B cell (primary cell): ENCODE measurements around the gene CABS1. TPM values are rescaled to one million over a fixed set of nuclear protein-coding genes. Genes with fewer than 3 reads are reported as not detected.

Source experiments
- ATAC-seq: fragments of 200-7000 bp; cut with Tn5 transposase; one replicate; pipeline ENCODE4 v1.10.0; 2021; ENCODE audit warnings: low read depth, mild to moderate bottlenecking, moderate number of reproducible peaks, moderate library complexity
- CTCF ChIA-PET: fragments of 350-600 bp; sonication (Branson Sonifier 250); formaldehyde crosslinking; loops from one replicate; lab custom pipeline; 2021; ENCODE audit warnings: antibody characterized with exemption, inconsistent platforms; lab: Charles Lee
- POLR2A ChIA-PET: fragments of 350-600 bp; sonication (Branson Sonifier 250); formaldehyde crosslinking; loops from one replicate; lab custom pipeline; 2021; ENCODE audit warnings: antibody characterized with exemption; lab: Charles Lee
- DNase-seq: peaks from one replicate; pipeline ENCODE4 v3.0.0; 2013
- H2AFZ ChIP-seq: 2 replicates; pipeline ENCODE4 v1.6.1; 2012; ENCODE audit warnings: mild to moderate bottlenecking, low read depth, low read length; ENCODE audit not compliant: insufficient read depth, poor library complexity, severe bottlenecking
- H3K27ac ChIP-seq, 2 donors: 1 replicate in 1 of 2; 2 replicates in 1 of 2; pipeline ENCODE4 v1.5.1; 2012 to 2013; ENCODE audit warnings: low read length in 2 of 2, mild to moderate bottlenecking in 2 of 2, moderate library complexity in 1 of 2
- H3K27me3 ChIP-seq, 4 experiments: fragments of 200-600 bp in 1 of 4; sonication (generic) in 1 of 4; replicated peaks in 1 of 4; 1 replicate in 2 of 4; 2 replicates in 2 of 4; pipeline versions ENCODE4 v1.6.1 to v1.7.0; 2013 to 2016; ENCODE audit warnings: low read length in 3 of 4, mild to moderate bottlenecking in 2 of 4, mixed read lengths in 1 of 4, moderate library complexity in 1 of 4; ENCODE audit not compliant: insufficient read depth in 4 of 4, control insufficient read depth in 3 of 4; ENCODE audit errors: control extremely low read depth in 1 of 4
- H3K36me3 ChIP-seq, 2 experiments: replicated peaks in 1 of 2; 1 replicate in 1 of 2; 2 replicates in 1 of 2; pipeline versions ENCODE4 v1.6.1 to v1.7.1; 2013; ENCODE audit warnings: low read length in 1 of 2; ENCODE audit not compliant: insufficient read depth in 2 of 2, control insufficient read depth in 1 of 2; ENCODE audit errors: control extremely low read depth in 1 of 2, extremely low read depth in 1 of 2
- H3K4me1 ChIP-seq, 2 donors: fragments of 200-600 bp in 1 of 2; sonication (generic) in 1 of 2; 1 replicate in 1 of 2; 2 replicates in 1 of 2; pipeline versions ENCODE4 v1.5.1 to v1.6.1; 2013 to 2017; ENCODE audit warnings: low read length in 2 of 2; ENCODE audit not compliant: control insufficient read depth in 2 of 2, insufficient read depth in 2 of 2
- H3K4me2 ChIP-seq: replicated peaks from 2 replicates; pipeline ENCODE3; 2012; ENCODE audit warnings: mild to moderate bottlenecking, low read depth, low read length; ENCODE audit not compliant: poor library complexity, severe bottlenecking
- H3K4me3 ChIP-seq, 5 experiments: fragments of 200-600 bp in 1 of 5; sonication (generic) in 1 of 5; 1 replicate in 3 of 5; 2 replicates in 2 of 5; pipeline versions ENCODE4 v1.5.1 to v1.7.0; 2011 to 2016; ENCODE audit warnings: low read length in 4 of 5, mild to moderate bottlenecking in 4 of 5, low read depth in 2 of 5, control low read depth in 1 of 5, moderate library complexity in 1 of 5; ENCODE audit not compliant: insufficient read depth in 1 of 5; ENCODE audit errors: control extremely low read depth in 1 of 5, extremely low read depth in 1 of 5
- H3K79me2 ChIP-seq: fragments of 200-600 bp; sonication (generic); one replicate; pipeline ENCODE4 v1.6.0; 2016; ENCODE audit warnings: low read length; ENCODE audit not compliant: control insufficient read depth, insufficient read depth
- H3K9ac ChIP-seq: fragments of 200-600 bp; sonication (generic); 2 replicates; pipeline ENCODE4 v1.6.1; 2017; ENCODE audit warnings: mild to moderate bottlenecking, low read length, moderate library complexity
- H3K9me3 ChIP-seq, 3 donors: one replicate each; pipeline versions ENCODE4 v1.6.1 to v1.7.1; 2013; ENCODE audit warnings: low read length in 2 of 3; ENCODE audit not compliant: control insufficient read depth in 2 of 3, insufficient read depth in 1 of 3; ENCODE audit errors: control extremely low read depth in 1 of 3
- H4K20me1 ChIP-seq: 2 replicates; pipeline ENCODE4 v1.6.0; 2012; ENCODE audit warnings: mild to moderate bottlenecking, low read length; ENCODE audit not compliant: insufficient read depth, control insufficient read depth, poor library complexity, severe bottlenecking
- H3K27ac Mint-ChIP-seq: one replicate; pipeline ENCODE4 v1.8.0; 2021; ENCODE audit warnings: mixed read lengths
- H3K27me3 Mint-ChIP-seq: one replicate; pipeline ENCODE4 v1.8.0; 2021; ENCODE audit warnings: mixed read lengths
- H3K4me1 Mint-ChIP-seq: one replicate; pipeline ENCODE4 v1.8.0; 2021; ENCODE audit warnings: mixed read lengths
- H3K4me3 Mint-ChIP-seq: one replicate; pipeline ENCODE4 v1.8.0; 2021; ENCODE audit warnings: mixed read lengths
- H3K9me3 Mint-ChIP-seq: one replicate; pipeline ENCODE4 v1.8.0; 2022; ENCODE audit warnings: mixed read lengths; ENCODE audit not compliant: insufficient read depth
- CTCF ChIP-seq: fragments of 200-600 bp; IDR thresholded peaks from one replicate; pipeline ENCODE4 v1.8.0; 2022; ENCODE audit warnings: antibody characterized with exemption, mild to moderate bottlenecking
- EZH2 ChIP-seq: IDR thresholded peaks from 2 replicates; pipeline ENCODE4 v1.6.1; 2012; ENCODE audit warnings: borderline replicate concordance, low read depth, mild to moderate bottlenecking, moderate library complexity, low read length; ENCODE audit not compliant: insufficient read depth, poor library complexity, severe bottlenecking
- WGBS: methylation state at CpG from one replicate; pipeline ENCODE4 v1.1.5; 2013; ENCODE audit warnings: missing lambda C conversion rate; ENCODE audit not compliant: insufficient coverage; 5-methylcytosine and 5-hydroxymethylcytosine counted together
- intact Hi-C: fragments of 100-400 bp; cut with micrococcal nuclease; formaldehyde crosslinking; loops from one replicate; pipeline ENCODE4 v1.10.0; 2022
- polyA plus RNA-seq: library from polyadenylated mRNA; depleted of rRNA; stranded (reverse); fragments of >200 nt; gene quantifications from 2 replicates; pipeline ENCODE4 v1.2.3, GENCODE V29; 2012
- total RNA-seq, 2 donors: library from RNA; stranded (reverse); fragments of 120-200 nt in 1 of 2; gene quantifications; 1 replicate in 1 of 2; 2 replicates in 1 of 2; pipeline versions ENCODE4 v1.2.3 to v1.2.4, GENCODE V29; 2013 to 2022

Gene CABS1
- total and polyA plus RNA-seq, 2 donors (not counting 1 experiment from before 2014, with no cell fraction given): not detected

DNA sequence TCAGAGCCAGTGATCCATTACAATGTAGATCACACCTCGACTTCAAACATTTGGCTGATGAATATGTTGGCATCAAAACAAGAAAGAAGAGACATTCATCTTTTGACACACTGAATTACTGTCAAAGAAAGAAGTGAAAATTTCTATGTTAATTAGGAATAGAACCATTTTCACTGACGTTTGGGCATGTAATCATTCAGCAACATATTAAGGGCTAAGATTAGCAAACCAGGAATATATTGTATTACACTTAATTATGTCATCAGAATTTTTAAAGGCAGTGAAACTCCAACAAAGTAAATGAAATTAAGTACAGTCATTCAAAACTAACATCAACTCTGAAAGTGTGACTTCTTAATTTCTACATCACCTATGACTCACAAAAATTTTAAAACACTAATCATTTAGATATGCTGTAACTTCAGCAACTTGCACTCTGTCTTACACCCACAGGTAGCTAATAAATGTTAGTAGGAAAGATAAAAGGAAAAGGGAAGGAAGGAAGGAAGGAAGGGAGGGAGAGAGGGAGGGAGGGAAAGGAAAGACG, 24.4 kb downstream of the CABS1 start:
- no peaks in the 10 kb centered on the region for H3K4me1 Mint-ChIP-seq
- H3K27ac Mint-ChIP-seq: no peak overlapping the region
- peaks cover 0 to 1% (median 0%) of the 10 kb centered on the region in 3 donors for H3K9me3 ChIP-seq
- H3K4me3 ChIP-seq: no peak overlapping the region
- no peaks in the 10 kb centered on the region for H3K36me3 ChIP-seq
- H3K27me3 Mint-ChIP-seq: no peaks in the 10 kb centered on the region
- no peak overlapping the region for H3K9ac ChIP-seq
- no CpG with 5 or more reads among the region's 3 CpGs for WGBS
- no peak overlapping the region for H3K27ac ChIP-seq
- H2AFZ ChIP-seq: no peak overlapping the region
- H4K20me1 ChIP-seq: no peaks in the 10 kb centered on the region
- H3K4me2 ChIP-seq: no peak overlapping the region
- no peaks in the 10 kb centered on the region for H3K9me3 Mint-ChIP-seq
- H3K4me1 ChIP-seq: no peaks in the 10 kb centered on the region
- TF ChIP-seq CTCF (no peak), EZH2 (no peak)
- ChIA-PET CTCF (no interaction called here), POLR2A (no interaction called here)
- no peak overlapping the region for H3K4me3 Mint-ChIP-seq
- H3K27me3 ChIP-seq: no peaks in the 10 kb centered on the region
- H3K79me2 ChIP-seq: no peaks in the 10 kb centered on the region
- intact Hi-C loops: no loop called here
- ATAC-seq: no peak
- no peak for DNase-seq

DNA sequence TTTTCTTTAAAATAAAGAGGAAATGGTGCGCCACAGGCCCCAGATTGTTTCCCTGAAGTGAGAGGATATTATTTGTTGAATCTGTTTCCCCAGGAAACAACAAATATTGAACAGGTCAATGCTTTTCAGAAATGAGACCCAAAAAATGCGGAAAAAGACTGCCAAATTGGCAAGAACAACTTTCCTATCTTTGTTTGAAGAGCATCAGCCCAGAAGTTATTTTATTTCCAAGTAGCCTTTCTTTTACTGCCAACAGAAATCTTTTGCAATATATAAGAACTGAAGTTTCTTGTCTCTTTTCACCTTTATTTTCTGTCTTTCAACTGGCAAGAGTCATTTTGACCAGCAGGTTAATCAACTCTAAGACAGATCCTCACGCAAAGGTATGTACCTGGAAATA, 25.7 kb downstream of the CABS1 start, which contains the start of gene SMR3A:
SMR3A (plus strand) TSS at position 301 of the 400 bp plus-strand sequence. CDS start 1,356 bp downstream, outside the sequence.
- Histone ChIP-seq H3K9ac (no peak within 1 kb of the TSS), H3K4me3 (no peak within 1 kb of the TSS), H3K4me2 (no peak within 1 kb of the TSS), H3K36me3 (no peaks in the 10 kb centered on the region), H3K27ac (no peak within 1 kb of the TSS), H4K20me1 (no peaks in the 10 kb centered on the region), H2AFZ (no peak within 1 kb of the TSS), H3K9me3 (peaks cover 0 to 1% (median 0%) of the 10 kb centered on the region in 3 donors), H3K27me3 (no peaks in the 10 kb centered on the region), H3K79me2 (no peaks in the 10 kb centered on the region), H3K4me1 (no peaks in the 10 kb centered on the region)
- DNase-seq (no peak), ATAC-seq (no peak)
- no peaks in the 10 kb centered on the region for H3K4me1 Mint-ChIP-seq
- ChIA-PET POLR2A (no interaction called here), CTCF (no interaction called here)
- no peak within 1 kb of the TSS for H3K27ac Mint-ChIP-seq
- H3K9me3 Mint-ChIP-seq: no peaks in the 10 kb centered on the region
- H3K4me3 Mint-ChIP-seq: no peak within 1 kb of the TSS
- intact Hi-C loops: no loop called here
- H3K27me3 Mint-ChIP-seq: no peaks in the 10 kb centered on the region
- TF ChIP-seq EZH2 (no peak), CTCF (no peak)
- 57% methylated on average over 1 of the region's 3 CpGs for WGBS
